Measurements from ENCODE around the gene IKZF5.

Gene IKZF5

DNA sequence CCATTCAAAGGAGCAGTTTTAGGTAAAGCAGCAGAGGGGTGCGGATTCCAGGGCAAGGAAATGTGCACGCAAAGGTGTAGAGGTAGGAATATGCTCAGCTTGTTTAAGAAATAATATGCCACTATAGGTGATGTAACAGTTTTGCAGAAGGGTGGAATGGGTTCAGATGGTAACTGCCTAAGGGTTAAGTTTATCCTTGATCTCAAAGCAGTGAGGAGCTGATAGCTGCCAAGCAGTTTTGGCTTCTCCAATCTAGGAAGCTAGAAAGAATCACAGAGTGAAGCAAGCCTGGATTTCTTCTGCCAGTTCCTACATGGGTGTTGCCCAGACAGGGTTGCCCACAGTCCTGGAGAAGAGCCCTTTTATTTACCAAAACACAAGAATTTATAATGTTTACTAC is 6.2 kb upstream of the IKZF5 start:
- no peak for DNase-seq

DNA sequence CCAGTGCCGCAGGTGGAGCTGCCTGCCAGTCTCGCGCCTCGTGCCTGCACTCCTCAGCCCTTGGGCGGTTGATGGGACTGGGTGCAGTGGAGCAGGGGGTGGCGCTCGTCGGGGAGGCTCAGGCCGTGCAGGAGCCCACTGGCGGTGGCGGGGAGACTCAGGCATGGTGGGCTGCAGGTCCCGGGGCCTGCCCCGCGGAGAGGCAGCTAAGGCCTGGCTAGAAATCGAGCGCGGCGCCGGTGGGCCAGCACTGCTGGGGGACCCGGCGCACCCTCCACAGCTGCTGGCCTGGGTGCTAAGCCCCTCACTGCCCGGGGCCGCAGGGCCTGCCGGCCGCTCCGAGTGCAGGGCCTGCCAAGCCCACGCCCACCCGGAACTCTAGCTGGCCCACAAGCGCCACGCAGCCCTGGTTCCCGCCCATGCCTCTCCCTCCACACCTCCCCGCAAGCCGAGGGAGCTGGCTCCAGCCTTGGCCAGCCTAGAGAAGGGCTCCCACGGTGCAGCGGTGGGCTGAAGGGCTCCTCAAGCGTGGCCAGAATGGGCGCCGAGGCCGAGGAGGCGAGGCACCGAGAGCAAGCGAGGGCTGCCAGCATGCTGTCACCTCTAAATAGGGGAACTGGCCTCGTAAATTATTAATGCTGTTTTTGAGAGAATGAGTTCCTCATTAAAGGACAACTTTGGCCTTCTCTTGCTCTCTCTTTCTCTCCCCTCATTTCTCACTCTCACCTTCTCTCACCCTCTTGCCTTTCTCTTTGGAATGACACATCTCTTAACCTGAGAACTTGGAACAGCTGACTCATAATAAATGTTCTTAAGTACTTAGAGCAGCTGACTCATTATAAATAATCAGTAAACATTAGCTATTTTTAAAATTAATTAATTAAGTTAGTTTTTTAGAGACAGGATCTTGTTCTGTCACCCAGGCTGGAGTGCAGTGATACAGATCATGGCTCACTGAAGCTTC is 5.1 kb upstream of the IKZF5 start:
- no peak for DNase-seq

DNA sequence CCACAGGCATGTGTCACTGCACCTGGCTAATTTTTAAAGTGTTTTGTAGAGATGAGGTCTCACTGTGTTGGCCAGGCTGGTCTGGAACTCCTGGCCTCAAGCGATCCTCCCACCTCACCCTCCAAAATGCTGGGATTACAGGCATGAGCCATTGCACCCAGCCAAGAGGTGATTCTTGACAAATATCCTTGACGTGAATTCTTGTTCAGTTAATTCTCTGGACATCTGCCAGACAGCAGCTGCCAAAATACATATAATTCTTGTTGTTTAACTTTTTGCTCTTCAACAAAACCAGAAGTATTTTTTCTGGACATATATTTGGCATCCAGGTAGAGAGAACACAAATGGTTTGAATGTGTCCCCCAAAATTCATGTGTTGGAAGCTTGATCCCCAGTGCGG is 3.4 kb upstream of the IKZF5 start:
- DNase-seq, result no peak

DNA sequence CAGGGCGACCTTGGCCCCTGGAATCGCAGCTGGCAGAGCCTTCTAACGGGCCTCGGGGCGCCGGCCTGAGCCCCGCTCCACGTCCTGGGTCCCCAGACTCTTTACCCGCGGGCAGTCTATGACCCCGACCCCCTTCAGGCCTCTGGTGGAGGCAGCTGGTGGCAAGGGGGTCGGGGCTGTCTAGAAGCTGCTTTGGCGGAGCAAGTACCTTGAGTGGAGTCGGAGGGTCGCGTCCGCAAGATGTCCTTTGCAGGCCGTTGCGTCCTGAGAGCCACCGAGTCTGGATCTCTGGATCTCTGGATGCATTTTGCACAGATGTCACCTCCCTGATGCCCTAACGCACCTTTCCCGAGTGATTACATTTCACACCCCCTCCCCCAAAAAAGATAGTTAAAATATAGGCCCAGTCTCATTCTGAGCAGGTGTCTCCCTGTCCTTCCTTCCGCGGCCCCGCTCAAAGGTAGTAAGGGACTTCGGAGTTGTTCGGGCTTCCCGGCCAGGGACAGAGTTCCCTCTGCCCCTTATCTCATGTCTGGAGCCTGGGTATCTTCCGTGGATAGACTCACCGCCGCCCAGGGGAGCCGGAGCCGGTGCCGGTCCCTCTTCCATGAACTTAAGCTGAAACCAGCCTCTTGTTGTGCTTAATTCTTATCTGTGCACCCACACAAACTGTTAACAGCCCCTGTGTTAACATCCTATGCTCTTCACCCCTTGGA is 668 bp upstream of the IKZF5 start:
- DNase-seq, result peak in 1 of 2 donors; percentile 13

DNA sequence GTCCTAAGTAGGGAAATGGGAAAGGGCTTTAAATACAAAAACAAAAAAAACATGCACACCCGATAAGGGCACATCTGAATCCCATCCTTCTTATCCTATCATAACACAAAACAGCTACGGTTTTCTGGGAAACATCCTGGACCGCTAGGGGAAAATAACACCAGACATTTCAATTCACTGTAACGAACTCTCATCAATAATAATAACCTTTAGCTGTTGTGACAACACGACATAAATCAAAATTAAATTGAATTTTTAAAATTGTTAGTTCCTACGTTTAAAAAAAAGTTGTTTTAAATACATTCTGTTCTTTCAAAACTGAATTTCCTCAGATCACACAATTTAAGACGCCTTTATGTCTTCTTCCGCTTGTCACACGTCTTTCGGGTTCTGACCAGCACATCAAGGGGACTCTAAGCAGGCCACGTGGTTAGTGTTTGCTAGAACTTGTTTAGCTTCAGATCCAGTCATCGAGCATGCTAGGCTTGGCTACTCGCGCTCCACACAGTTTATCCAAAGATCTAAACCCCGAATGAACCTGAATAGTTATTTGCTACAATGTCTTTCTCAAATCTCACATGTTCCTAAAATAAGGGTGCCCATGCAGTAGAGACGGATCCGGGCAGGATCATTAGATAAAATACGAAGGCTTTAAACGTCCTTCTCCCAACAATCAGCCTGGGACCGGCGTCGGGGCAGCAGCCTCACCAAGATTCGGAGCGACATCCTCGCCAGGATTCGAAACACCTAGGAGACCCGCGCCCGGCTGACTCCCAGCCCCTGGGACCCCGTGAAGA is 839 bp downstream of the IKZF5 start:
- DNase-seq, result peak; percentile 55 to 66

DNA sequence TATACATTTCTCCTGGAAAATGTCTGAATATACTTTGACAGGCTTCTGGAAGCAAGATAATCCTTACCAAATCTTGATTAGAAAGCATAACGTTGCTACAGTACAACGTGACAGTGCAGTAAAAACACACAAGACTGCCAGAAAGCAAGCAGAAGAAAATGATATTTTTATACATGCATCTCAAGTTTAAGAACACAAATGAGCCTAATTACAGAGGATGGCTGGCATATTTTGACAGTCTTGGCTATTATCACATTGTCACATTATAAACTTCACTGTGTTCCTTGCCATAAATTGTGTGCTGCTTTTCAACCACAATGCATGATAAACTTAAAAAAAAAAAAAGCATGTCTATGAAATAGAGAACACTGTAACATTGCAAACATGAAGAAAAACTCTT is 4.3 kb downstream of the IKZF5 start:
- no peak for DNase-seq

DNA sequence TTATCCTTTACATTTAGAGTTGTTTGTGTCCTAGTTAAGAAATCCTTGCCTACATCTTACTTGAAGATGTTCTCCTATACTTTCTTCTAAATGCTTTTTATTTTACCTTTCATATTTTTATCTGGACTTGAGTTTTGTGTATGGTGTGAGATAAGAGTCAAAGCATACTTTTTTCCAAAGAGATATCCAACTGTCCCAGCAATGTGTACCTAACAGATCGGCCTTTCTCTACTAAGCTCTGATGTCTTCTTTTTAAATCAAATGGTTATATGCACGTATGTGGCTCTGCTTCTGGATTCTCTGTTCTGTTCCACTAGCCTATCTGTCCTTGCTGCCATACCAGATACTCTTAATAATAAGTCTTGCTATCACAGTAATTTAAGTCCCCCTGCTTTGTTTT is 7.2 kb downstream of the IKZF5 start:
- DNase-seq, result no peak

GRCh38 chr10:123000155-123000554 is 8.4 kb downstream of the IKZF5 start:
- DNase-seq, result no peak

DNA sequence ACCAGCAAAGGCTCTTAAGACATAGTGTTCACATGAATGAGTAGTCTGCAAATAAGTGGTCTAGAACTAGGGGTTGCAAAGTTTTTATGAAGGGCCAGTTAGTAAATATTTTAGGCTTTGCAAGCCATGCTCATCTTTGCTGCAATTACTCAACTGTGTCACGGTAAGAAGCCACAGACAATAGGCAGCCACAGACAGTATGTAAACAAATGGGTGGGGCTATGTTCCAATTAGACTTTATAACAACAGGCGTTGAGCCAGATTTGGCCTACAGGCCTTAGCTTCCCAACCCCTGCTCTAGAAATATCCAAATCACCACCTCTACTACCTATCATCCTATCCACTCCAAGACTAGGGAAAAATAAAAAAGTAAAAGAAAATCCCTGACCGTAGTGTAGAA is 9.2 kb downstream of the IKZF5 start:
- no peak for DNase-seq

DNA sequence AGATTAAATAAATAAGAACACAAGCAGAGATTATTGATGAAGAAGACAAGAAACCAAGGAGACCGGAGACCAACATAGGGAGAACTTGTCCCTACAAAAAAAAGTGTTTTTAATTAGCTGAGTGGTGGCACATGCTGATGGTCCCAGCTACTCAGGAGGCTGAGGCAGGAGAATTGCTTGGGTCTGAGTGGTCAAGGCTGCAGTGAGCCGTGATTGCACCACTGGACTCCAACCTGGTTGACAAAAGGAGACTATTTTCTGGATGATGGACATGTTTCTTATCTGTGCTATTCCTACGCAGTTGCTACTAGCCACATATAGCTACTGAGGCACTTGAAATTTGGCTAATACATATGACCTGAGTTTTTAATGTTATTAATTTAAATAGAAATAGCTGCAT is 9.7 kb downstream of the IKZF5 start:
- DNase-seq, result no peak

DNA sequence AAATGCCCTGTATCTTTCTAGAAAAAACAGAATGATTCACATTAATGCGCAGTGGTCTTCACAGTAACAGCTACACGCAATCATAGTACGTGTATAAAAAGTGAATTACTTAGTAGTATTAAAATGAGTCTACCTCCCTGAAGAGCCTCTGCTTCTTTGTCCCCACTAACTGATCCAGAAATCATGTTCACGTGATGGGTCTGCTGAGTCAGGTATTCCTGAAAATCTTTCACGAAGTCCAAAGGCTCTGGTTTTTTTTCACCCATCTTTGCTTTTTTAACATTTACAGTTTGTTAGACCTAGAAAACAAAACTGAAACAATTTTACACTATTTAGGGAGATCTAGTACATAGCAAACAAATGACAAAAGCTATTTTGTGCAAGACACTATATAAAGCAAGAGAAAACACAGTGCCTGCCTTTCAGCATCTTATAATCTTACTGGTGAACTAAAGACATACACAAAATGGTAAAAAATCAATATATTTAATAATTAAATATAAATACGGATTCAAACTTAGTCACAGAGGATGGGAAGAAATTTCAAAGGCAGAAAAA is 10.2 kb downstream of the IKZF5 start:
- DNase-seq, result no peak

- no peak for DNase-seq
Measured at GRCh38 chr10:122997864-122998263, 10.7 kb downstream of the IKZF5 start.

DNA sequence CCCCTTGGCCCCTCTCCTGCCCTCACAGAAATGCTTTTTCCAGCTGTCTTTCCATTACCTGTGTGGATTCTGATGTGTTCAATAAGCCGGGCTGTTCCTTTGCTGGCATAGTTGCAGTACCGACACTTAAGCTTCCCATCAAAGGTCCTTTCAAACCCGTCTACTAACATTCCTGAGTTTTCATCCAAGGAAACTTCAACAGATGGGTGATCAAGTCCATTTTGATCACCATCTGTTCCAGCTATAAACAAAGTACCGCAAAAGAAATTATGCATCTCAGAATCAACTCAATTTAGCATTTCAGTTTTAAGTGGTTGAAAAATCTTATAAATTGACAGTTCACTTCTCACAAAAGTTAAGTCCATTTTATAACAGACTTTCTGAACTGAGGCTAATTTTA is 12.7 kb downstream of the IKZF5 start:
- DNase-seq, result no peak

- no peak for DNase-seq
Measured at GRCh38 chr10:122993797-122994336, 14.7 kb downstream of the IKZF5 start.

DNA sequence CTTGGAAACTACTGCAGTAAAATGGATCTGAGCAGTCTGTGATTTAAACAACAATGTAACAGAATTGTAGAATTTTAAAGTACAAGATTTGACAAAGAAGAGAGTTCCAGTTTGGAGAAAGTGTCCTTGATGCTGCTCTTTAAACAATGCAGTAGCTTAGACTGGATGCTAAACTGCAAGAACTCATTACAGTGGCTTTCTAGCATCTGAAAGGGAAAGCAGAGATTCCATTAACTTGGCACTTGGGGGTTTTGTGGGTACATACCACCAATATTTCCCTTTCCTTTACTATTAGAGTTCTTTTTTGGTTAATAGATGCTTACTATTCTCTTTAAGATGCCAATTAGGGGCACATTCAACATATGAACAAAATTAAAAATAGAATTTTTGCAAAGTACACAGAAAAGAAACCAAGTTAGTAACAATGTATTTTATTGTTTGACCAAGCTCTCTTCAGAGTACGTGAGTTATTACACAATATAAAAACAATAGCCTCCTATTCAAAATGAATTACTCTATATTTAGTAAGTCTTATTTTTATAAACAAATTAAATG is 16.5 kb downstream of the IKZF5 start:
- DNase-seq, result no peak

DNA sequence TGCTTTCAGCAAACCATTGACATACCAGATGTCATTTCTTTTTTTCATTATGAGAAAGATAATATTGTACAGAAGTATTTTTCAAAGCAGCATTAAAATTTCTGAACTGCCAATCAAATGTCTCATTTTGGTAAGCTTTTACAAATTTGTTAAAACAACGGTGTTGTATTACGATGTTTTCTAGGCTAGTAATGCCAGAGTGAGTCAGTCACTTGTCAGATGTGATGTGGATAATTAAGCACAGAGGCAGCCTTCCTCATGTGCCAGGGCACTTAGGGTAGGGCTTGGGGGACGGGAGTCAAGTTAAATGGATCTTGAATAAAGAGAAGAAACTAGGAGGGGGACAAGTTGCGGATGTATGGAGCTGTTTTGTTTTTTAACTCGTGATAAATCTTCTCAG is 18.3 kb downstream of the IKZF5 start:
- DNase-seq, result no peak

DNA sequence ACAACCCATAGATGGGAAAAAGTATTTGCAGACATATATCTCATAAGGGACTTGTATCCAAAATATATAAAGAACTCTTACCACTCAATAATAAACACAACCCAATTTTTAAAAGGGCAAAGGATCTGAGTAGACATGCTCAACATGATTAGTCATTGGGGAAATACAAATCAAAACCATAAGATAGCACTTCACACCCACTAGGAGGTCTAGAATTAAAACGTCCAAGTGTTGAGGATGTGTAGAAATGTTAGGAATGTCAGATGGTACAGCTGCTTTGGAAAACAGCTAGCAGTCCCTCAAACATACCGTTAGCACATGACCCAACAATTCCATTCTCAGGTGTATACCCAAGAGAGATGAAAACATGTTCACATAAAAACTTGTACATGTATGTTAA is 20.1 kb downstream of the IKZF5 start:
- no peak for DNase-seq

DNA sequence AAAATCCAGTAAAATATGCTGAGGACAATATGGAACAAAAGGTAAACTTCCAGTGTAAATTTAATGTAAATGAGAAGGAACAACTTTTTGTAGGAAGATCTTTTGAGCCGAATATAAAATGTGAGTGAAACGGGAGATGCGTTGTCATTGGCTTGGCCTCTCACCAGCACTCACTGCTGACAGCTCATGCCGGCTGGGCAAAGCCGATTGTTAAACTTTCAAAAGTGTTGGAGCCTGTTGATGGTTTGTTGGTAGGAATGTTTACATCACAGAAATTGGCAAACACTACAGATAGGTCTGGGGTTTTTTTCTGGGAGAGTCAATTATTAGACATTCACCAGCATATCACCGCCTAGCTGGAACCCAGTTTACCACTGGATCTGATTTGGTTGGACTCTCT is 22.3 kb downstream of the IKZF5 start:
- no peak for DNase-seq

GRCh38 chr10:122984708-122985107 is 23.9 kb downstream of the IKZF5 start:
- DNase-seq, result no peak

- DNase-seq, result no peak
Measured at GRCh38 chr10:122983898-122984297, 24.7 kb downstream of the IKZF5 start.

DNA sequence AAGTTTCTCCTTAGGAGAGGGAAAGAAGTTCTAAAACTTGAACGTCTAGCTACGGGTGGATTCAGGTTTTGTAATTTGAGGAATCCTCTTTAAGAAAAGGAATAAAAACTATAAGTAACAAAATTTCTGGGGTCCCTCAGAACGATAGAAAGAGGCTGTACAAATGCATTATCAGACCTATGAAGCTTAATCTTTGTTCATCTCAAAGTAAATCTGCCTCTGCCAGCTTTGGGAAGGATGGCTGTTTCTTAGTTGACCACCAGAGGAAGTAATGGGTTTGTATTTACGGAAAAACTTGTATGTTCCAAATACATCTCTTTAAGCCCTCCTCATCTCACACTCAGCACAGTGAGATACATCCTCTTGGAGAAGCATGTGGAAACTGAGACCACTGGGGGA is 27.5 kb downstream of the IKZF5 start:
- peak in 1 of 2 donors; percentile 8 for DNase-seq
